Measurements from ENCODE around the gene CHID1. TPM values are rescaled to one million over a fixed set of nuclear protein-coding genes. Genes with fewer than 3 reads are reported as not detected.

The CHID1 gene
- total and polyA plus RNA-seq, 2 of the 4 experiments (the other 2 are of a cell fraction) = 34.2 to 121 TPM

DNA sequence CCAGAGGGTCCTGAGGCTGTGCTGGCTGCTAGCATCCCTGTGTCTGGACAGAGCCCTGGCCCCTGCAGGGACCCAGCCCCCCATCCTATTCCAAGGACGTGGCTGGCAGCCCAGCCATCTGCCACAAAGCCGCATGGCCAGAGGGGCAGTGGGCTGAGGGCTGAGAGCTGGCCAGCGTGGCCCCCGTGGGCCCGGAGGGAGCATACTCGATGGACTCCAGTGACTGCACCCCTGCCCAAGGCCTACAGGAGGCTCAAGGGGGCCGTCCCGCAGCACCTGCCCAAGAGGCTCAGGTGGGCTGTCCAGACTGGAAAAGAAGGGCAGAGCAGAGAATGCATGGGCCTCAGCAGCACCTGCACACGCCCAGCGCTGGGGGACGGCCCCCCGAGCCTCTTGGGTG is 54.8 kb downstream of the CHID1 start:
- 90% methylated on average over 6 of the region's 12 CpGs; no CpG with 5 or more reads in 1 of the 2 experiments for WGBS, 2 experiments (ENCODE audit: extremely low coverage in 2 of 2, insufficient read length in 1 of 2)
- Histone ChIP-seq H3K14ac (replicated peaks; ENCODE audit: low read depth, low read length) (no peak overlapping the region), H4K5ac (ENCODE audit: low read depth, low read length) (no peak overlapping the region), H2BK5ac (ENCODE audit: low read depth, low read length, poor library complexity, severe bottlenecking) (no peak overlapping the region), H4K20me1 (ENCODE audit: insufficient read depth, low read length) (peaks cover 81% of the 10 kb centered on the region), H3K27me3 (ENCODE audit: control insufficient read depth, insufficient read depth, low read length) (no peaks in the 10 kb centered on the region), H3K4me2 (ENCODE audit: low read depth, low read length) (no peak overlapping the region), H3K4ac (ENCODE audit: low read depth, low read length) (no peak overlapping the region), H2BK15ac (ENCODE audit: low read depth, low read length) (no peak overlapping the region), H2AFZ (replicated peaks; ENCODE audit: low read length, poor library complexity) (no peak overlapping the region), H3K79me1 (ENCODE audit: low read depth in 1 of 2, low read length in 2 of 2) (peaks cover 18 to 87% of the 10 kb centered on the region in 2 experiments), H3K36me3 (ENCODE audit: control insufficient read depth, insufficient read depth, low read length) (peaks cover 20% of the 10 kb centered on the region), H2AK9ac (replicated peaks; ENCODE audit: low read depth, low read length, poor library complexity) (no peak overlapping the region), H2BK20ac (ENCODE audit: low read depth, low read length) (no peak overlapping the region), H2AK5ac (ENCODE audit: low read depth, low read length) (no peak overlapping the region), H3K9me3 (ENCODE audit: control insufficient read depth, insufficient read depth, low read length) (no peaks in the 10 kb centered on the region), H3K4me3 (ENCODE audit: insufficient read depth, low read depth, low read length) (no peak overlapping the region), H3K18ac (ENCODE audit: low read depth, low read length) (no peak overlapping the region), H3K56ac (ENCODE audit: extremely low read depth, insufficient read depth, low read length) (no peak overlapping the region), H4K8ac (ENCODE audit: low read depth in 2 of 2, low read length in 2 of 2) (no peak overlapping the region), H4K91ac (ENCODE audit: insufficient read depth, low read depth, low read length) (no peak overlapping the region), H3K9ac (ENCODE audit: low read depth, low read length) (no peak overlapping the region), H2BK120ac (ENCODE audit: low read depth, low read length) (no peak overlapping the region), H3K9me1 (ENCODE audit: insufficient read depth, low read length) (no peaks in the 10 kb centered on the region), H3K27ac (ENCODE audit: insufficient read depth, low read length) (no peak overlapping the region), H3K4me1 (ENCODE audit: control insufficient read depth, insufficient read depth, low read length) (peaks cover 15% of the 10 kb centered on the region), H3K23ac (ENCODE audit: low read depth, low read length) (no peak overlapping the region)
- dilution Hi-C loops (cut with HindIII; ENCODE audit: low sequenced_read_pairs, unreplicated experiment) = no loop called here
- ATAC-seq (ENCODE audit: low read depth) (no peak), DNase-seq (no peak)
- CTCF ChIA-PET = no interaction called here
- BruUV-seq (replicated peaks) = no TSS peak
- in situ Hi-C loops (cut with MboI; ENCODE audit: low sequenced_read_pairs) = no loop called here
- TF ChIP-seq RAD21 (IDR thresholded peaks at IDR 0.05; ENCODE audit: low read length) = no peak
- no peak for TF ChIP-seq CHD1 (IDR thresholded peaks at IDR 0.05; ENCODE audit: low read depth, low read length)
- TF ChIP-seq MAFK (IDR thresholded peaks at IDR 0.05; ENCODE audit: low read depth, low read length) = no peak
- TF ChIP-seq, protein P1, sequence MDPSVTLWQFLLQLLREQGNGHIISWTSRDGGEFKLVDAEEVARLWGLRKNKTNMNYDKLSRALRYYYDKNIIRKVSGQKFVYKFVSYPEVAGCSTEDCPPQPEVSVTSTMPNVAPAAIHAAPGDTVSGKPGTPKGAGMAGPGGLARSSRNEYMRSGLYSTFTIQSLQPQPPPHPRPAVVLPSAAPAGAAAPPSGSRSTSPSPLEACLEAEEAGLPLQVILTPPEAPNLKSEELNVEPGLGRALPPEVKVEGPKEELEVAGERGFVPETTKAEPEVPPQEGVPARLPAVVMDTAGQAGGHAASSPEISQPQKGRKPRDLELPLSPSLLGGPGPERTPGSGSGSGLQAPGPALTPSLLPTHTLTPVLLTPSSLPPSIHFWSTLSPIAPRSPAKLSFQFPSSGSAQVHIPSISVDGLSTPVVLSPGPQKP (IDR thresholded peaks at IDR 0.05; ENCODE audit: borderline replicate concordance, low read depth, low read length) = no peak
- TF ChIP-seq RFX5 (IDR thresholded peaks at IDR 0.05; ENCODE audit: low read depth, low read length) = no peak
- no peak for TF ChIP-seq FOS (IDR thresholded peaks at IDR 0.05; ENCODE audit: low read depth, low read length)
- no peak for TF ChIP-seq NFE2L2 (IDR thresholded peaks at IDR 0.05; ENCODE audit: low read depth, low read length)
- no peak for TF ChIP-seq CEBPB (IDR thresholded peaks at IDR 0.05; ENCODE audit: low read depth, low read length)
- TF ChIP-seq SMC3 (IDR thresholded peaks at IDR 0.05; ENCODE audit: low read depth, low read length) = no peak
- no peak for TF ChIP-seq MAZ (IDR thresholded peaks at IDR 0.05; ENCODE audit: borderline replicate concordance, low read depth, low read length)
- TF ChIP-seq USF2 (IDR thresholded peaks at IDR 0.05; ENCODE audit: low read depth, low read length) = no peak
- no peak for TF ChIP-seq RCOR1 (IDR thresholded peaks at IDR 0.05; ENCODE audit: insufficient replicate concordance, low read length)
- no peak for TF ChIP-seq MXI1 (IDR thresholded peaks at IDR 0.05; ENCODE audit: borderline replicate concordance, low read depth, low read length)
- TF ChIP-seq POLR2A (IDR thresholded peaks at IDR 0.05; ENCODE audit: low read depth, low read length) = no peak
- no peak for TF ChIP-seq BHLHE40 (IDR thresholded peaks at IDR 0.05; ENCODE audit: low read depth, low read length)
- POLR2A ChIA-PET (ENCODE audit: unreplicated experiment) = no interaction called here
- intact Hi-C loops (cut with micrococcal nuclease) = no loop called here
